NCI-H2171 treated with DMSO at 0.1 percent for 48 hours (cell line): ENCODE results near the gene NMB.
"Not testable (repeated sequence)": the region's sequence is repeated elsewhere in the genome, so short reads cannot be mapped to it uniquely, and the experiment has no call there.

Experiments
- DNase-seq: peaks from one replicate; lab custom pipeline; 2025; lab: John Stamatoyannopoulos, UW

NMB gene

GRCh38 chr15:84654689-84655453 is 3.1 kb downstream of the NMB start:
- DNase-seq = peak; percentile 86

GRCh38 chr15:84653910-84654688 is 3.9 kb downstream of the NMB start, which contains the start of gene WDR73:
TSS of gene WDR73 (minus strand) at chr15:84654283. CDS start at chr15:84654274, 9 bp downstream.
- peak; percentile 90 for DNase-seq

- no peak for DNase-seq
These were observed 4.5 kb downstream of the NMB start for GRCh38 chr15:84653584-84653909.

- DNase-seq = no peak
These were observed 8.3 kb downstream of the NMB start for GRCh38 chr15:84649706-84650105.

- no peak for DNase-seq
These were observed 9.5 kb downstream of the NMB start for GRCh38 chr15:84648539-84648938.

- DNase-seq = no peak
These were observed 10.3 kb downstream of the NMB start for GRCh38 chr15:84647726-84648125.

- no peak for DNase-seq
These were observed 12.0 kb downstream of the NMB start for GRCh38 chr15:84645997-84646396.

GRCh38 chr15:84645496-84645895 is 12.5 kb downstream of the NMB start:
- no peak for DNase-seq

- no peak for DNase-seq
These were observed 14.2 kb downstream of the NMB start for GRCh38 chr15:84643838-84644237.

GRCh38 chr15:84642640-84643039 is 15.4 kb downstream of the NMB start:
- DNase-seq = not testable (repeated sequence)

GRCh38 chr15:84641871-84642270 is 16.1 kb downstream of the NMB start:
- not testable (repeated sequence) for DNase-seq

GRCh38 chr15:84638103-84638502 is 19.9 kb downstream of the NMB start:
- DNase-seq = peak; percentile 16

- DNase-seq = no peak
These were observed 23.7 kb downstream of the NMB start for GRCh38 chr15:84634228-84634837.

- DNase-seq = peak; percentile 63
These were observed 24.4 kb downstream of the NMB start for GRCh38 chr15:84633311-84634227.

GRCh38 chr15:84631706-84632272 is 26.2 kb downstream of the NMB start:
- no peak for DNase-seq

GRCh38 chr15:84629033-84629432 is 29.0 kb downstream of the NMB start:
- no peak for DNase-seq

GRCh38 chr15:84625123-84625522 is 32.9 kb downstream of the NMB start:
- DNase-seq = no peak

GRCh38 chr15:84624359-84624758 is 33.6 kb downstream of the NMB start:
- DNase-seq = no peak

- no peak for DNase-seq
These were observed 36.5 kb downstream of the NMB start for GRCh38 chr15:84621358-84621979.

- DNase-seq = no peak
These were observed 37.4 kb downstream of the NMB start for GRCh38 chr15:84620626-84621025.

- no peak for DNase-seq
These were observed 41.8 kb downstream of the NMB start for GRCh38 chr15:84616235-84616634.
